Right ventricle myocardium superior (tissue), 1 donor: ENCODE measurements around the gene ABRACL. TPM values are rescaled to one million over a fixed set of nuclear protein-coding genes. Genes with fewer than 3 reads are reported as not detected.
"Not testable (repeated sequence)": the region's sequence is repeated elsewhere in the genome, so short reads cannot be mapped to it uniquely, and the experiment has no call there.

ENCODE experiments used
- ATAC-seq: fragments of 200-7000 bp; cut with Tn5 transposase; one replicate; pipeline ENCODE4 v1.9.1; 2020; ENCODE audit warnings: mild to moderate bottlenecking; ENCODE audit not compliant: poor library complexity
- DNase-seq: peaks from one replicate; pipeline ENCODE4 v3.0.0-alpha.2; 2020
- intact Hi-C: fragments of 100-400 bp; cut with DNase I; formaldehyde crosslinking; loops from one replicate; pipeline ENCODE4 v1.11.2; 2022
- long read RNA-seq: library from polyadenylated mRNA; unstranded; transcript quantifications from one replicate; pipeline ENCODE4 v2.0.0, GENCODE V29; 2021
- total RNA-seq: library from RNA; stranded (reverse); fragmentation: NEBNext Ultra II Directional; extraction: Animal tissue kit (Norgen Biotek cat#: 25700); gene quantifications from one replicate; pipeline ENCODE4 v1.2.1, GENCODE V29; 2021
- donor health status: DM: no; HTN: yes; CAD: no; lungs with severe emphysema.

Gene ABRACL, protein sequence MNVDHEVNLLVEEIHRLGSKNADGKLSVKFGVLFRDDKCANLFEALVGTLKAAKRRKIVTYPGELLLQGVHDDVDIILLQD
- total RNA-seq: 6.6 TPM
- long read RNA-seq, transcript ABRACL-201 (3 exons, 845 nt): major isoform, 8 of 9 reads
- long read RNA-seq, partial matches to known transcripts: 0 of 9 reads
- long read RNA-seq, other reads (novel, unspliced or antisense): 1 of 9 reads

DNA sequence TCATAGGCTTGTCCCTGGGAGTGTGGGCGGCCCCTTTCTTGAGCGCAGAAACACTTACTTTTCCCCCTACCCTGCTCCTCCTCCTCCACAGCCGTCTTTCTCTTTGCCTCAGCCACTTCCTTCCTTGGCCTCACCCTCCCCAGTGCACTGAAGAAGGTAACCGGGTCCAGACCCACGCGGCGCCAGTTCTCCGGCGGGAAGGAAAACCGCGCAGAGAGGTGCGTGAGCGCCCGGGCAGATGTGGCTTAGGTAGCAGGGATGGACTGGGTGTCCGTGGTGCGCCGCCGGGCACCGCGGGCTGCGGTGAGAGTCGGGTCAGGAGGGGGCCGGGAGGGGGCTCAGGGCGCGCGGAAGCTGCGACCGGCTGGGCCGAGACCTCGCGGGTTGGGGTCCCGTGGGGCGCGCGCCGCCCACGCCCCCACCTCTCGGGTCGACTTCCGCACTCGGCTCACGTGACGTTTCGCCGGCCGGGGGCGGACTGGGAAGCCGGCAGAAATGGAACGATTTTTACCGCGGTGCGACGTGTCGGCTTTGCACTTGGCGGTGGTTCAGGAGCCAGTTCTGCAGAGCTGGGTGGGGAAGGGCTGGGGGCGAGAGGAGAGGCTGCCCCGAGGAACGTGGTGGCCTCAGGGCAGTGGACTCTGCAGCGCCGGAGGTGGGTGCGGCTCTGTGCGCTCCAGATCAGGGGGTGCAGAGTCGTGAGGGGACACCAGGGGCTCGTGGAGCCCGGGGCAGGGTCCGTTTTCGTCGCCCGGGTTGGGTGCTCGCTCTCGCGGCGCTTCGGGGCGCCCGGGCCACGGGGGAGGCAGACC, at the start of gene ABRACL:
TSS of gene ABRACL (plus strand) at position 88 of the 812 bp plus-strand sequence. CDS start 5,416 bp downstream, outside the sequence.
- ATAC-seq (peak; percentile 73), DNase-seq (peak; percentile 72)
- intact Hi-C loops: no loop called here

DNA sequence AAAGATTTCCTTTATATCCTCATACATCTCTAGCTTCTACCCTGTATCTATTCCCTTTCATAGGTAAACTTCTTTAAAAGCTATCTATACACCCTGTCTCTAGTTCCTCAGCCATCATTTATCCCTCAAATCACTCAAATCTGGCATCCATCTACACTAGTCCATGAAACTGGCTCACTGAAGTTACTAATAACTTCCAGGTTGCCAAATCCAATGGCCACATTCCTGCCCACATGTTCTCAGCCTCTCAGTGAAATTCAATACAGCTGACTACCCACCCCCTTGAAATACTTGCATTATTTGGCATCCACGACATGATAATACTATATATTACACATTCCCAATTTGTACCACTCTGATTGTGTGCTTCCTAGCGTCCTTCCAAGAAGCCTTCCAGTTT, 49.2 kb upstream of the ABRACL start:
- intact Hi-C loops: no loop called here
- DNase-seq (no peak), ATAC-seq (no peak)

DNA sequence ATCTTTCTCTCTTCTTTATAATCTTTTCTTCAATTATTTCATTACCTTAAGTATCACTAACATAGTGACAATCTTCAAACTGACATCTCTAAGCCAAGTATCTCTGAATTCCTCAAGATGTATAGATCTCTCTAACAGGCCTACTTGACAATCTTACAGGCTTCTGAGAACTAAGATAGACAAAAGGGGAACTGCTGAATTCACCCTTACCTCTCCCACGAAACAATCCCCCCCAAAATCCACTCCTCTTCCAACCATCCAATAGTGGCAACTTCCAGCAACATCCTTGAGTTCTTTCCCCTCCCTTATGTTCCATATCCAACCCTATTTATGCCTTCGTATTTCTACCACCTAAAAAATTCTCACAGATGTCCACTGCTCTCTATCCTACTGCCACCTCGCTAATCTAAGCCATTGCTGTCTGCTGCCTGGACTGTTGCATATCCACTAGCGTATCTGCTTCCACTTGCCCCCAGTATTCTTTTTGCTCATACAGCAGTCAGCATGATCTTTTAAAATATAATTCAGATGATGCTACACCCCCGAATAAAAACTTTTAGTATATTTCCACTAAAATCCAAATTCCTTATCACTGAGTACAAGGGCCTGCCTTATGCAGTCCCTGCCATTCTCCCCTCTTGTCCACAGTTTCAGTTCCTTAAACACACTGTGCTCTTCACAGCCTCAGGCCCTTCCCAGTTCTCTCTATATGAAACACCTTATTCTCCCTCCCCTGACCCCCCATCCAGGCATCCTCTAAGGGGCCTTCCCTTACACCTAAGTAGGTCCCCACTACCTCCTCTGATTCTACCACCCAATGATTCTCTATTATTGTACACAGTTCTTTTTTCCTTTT, 48.5 kb upstream of the ABRACL start:
- ATAC-seq (no peak), DNase-seq (no peak)
- intact Hi-C loops: no loop called here

DNA sequence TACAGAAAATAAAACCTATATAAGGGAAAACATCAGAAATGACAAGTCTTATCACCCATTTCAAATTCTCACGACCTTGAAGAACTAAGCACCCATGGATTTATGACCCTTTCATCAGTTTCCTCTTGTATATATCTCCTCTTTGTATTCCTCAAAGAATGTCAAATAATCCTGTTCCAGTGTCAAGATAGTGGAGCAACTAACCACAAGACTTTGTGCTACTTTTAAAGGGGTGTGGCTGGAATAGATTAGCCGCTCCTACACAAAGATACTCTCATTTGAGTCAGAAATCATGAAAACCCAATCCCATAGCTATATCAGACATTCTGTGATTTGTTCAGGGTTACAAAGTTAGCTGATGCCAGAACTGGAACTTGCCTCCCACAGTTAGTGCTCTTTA, 47.1 kb upstream of the ABRACL start:
- ATAC-seq (no peak), DNase-seq (no peak)
- intact Hi-C loops: no loop called here

DNA sequence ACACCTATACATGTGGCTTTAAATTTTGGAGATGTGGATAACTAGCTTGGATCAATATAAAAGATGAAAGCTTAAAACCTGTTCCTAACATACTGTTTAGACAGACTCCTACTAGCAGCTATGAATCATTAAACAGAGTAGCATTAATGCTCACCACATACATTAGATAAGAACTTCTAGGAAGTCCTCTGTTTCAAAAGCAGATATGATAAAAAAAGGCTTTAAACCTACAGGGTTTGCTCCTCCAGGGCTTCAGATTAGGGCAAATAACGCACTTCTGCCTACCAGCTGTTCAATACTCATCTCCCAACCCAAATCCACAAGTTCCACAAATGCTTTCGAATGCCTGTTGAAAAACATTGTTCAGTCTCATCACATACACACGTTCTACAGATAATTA, 42.0 kb upstream of the ABRACL start:
- ATAC-seq (no peak), DNase-seq (no peak)
- intact Hi-C loops: loop anchor here (5.0 kb wide), 1 partner anchor 174 kb away; no protein-coding TSS in a partner anchor

- intact Hi-C loops: loop anchor here (5.0 kb wide), 1 partner anchor 175 kb away; no protein-coding TSS in a partner anchor
- ATAC-seq (peak; percentile 4), DNase-seq (peak; percentile 60)
Measured at GRCh38 chr6:138987080-138987642, 41.4 kb upstream of the ABRACL start.

DNA sequence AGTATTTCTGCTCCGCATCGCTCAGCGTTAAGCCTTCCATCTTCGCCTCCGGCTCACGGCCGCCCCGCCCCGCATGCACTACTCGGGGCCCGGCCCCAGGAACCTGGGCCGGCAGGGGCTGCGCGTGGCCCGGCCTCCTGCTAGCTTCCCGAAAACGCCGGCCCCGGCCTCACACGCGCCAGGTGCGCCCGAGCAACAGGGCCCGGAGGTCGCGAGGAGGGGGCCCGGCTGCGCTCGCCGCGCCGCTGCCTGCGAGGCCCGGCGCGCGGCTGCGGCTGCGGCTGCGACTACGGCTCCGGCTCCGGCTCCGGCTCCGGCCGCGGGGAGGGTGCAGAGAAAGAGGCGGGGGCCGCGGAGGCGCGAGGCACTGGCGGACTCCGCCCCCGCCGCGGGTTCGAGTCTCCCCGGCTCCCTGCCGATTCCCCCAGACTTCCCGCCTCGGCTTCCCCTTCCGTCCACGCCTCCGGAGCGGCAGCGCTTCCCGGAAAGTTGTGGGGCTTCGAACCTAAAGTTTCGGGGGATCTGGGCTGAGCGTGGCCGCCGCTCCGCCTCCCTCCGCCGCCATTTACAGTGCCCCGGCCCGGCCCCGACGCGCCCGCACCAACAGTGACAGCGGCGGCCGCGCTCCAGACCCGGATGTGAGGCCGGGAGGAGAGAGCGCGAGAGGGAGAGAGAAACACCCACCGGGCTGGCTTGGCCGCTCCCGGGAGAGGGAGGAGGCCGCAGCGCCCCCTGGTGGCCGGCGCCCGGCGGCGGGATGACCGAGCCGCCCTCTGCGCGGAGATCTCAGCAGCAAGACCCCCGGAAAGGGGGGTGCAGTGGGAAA, 40.7 kb upstream of the ABRACL start, which contains the start of gene REPS1:
TSS of gene REPS1 (minus strand) at position 611 of the 826 bp plus-strand sequence. CDS start at position 40, 571 bp downstream.
- ATAC-seq: peak; percentile 97
- intact Hi-C loops: loop anchor here (5.0 kb wide), 1 partner anchor 176 kb away; no protein-coding TSS in a partner anchor
- DNase-seq: peak; percentile 96

GRCh38 chr6:138988469-138988834, 40.1 kb upstream of the ABRACL start:
- ATAC-seq (no peak), DNase-seq (no peak)
- intact Hi-C loops: loop anchor here (5.0 kb wide), 1 partner anchor 176 kb away; no protein-coding TSS in a partner anchor

GRCh38 chr6:138989098-138989983, 39.2 kb upstream of the ABRACL start:
- intact Hi-C loops: loop anchor here (5.0 kb wide), 1 partner anchor 177 kb away; no protein-coding TSS in a partner anchor
- no peak for ATAC-seq

GRCh38 chr6:138991206-138991605, 37.3 kb upstream of the ABRACL start:
- intact Hi-C loops: no loop called here
- ATAC-seq (no peak), DNase-seq (no peak)

More at GRCh38 chr6:138989098-138989983, 39.2 kb upstream of the ABRACL start:
- DNase-seq: no peak

DNA sequence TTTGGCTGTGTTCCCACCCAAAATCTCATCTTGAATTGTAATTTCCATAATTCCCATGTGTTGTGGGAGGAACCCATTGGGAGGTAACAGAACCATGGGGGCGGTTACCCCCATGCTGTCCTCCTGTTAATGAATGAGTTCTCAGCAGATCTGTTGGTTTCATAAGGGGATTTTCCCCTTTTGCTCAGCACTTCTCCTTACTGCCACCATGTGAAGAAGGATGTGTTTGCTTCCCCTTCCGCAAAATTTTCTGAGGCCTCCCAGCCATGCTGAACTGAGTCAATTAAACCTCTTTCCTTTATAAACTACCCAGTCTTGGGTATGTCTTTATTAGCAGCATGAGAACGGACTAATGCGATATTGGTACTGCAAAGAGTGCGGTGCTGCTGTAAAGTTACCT, 35.6 kb upstream of the ABRACL start:
- intact Hi-C loops, DNase-seq, ATAC-seq: not testable (repeated sequence)

- DNase-seq, ATAC-seq, intact Hi-C loops: not testable (repeated sequence)
Measured at GRCh38 chr6:138993410-138993809, 35.1 kb upstream of the ABRACL start.

DNA sequence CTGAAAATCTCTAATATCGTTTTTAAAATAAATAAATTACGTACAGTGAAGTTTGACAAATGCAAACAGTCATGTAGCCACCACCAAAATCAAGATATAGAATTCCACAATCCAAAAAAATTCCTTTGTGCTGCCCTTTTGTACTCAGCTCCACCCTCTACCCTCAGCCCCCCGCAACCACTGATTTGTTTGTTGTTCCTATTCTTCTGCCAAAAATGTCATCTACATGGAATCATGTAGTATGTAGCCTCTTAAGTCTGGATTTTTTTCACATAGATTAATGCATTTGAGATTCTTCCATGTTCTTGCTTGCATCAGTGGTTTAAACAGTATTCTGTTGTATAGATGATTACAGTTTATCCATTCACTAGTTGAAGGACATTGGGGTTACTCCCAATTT, 32.0 kb upstream of the ABRACL start:
- ATAC-seq (no peak), DNase-seq (no peak)
- intact Hi-C loops: no loop called here

DNA sequence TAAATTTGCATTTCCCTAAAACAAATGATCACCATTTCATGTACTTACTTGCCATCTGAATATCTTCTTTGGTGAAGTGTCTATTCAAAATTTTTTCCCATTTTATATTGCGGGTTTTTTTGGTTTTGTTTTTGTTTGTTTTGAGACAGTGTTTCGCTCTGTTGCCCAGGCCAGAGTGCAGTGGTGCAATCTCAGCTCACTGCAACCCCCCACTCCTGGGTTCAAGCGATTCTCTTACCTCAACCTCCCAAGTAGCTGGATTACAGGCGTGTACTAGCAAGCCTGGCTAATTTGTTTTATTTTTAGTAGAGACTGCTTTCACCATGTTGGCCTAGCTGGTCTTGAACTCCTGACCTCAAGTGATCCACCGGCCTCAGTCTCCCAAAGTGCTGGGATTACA, 31.4 kb upstream of the ABRACL start:
- DNase-seq: no peak
- intact Hi-C loops: no loop called here
- no peak for ATAC-seq

- DNase-seq (no peak), ATAC-seq (no peak)
- intact Hi-C loops: no loop called here
Measured at GRCh38 chr6:138999949-139000725, 28.4 kb upstream of the ABRACL start.

- intact Hi-C loops: no loop called here
- no peak for ATAC-seq
- no peak for DNase-seq
Measured at GRCh38 chr6:139003751-139004150, 24.8 kb upstream of the ABRACL start.
